Stimulated activated CD8-positive, alpha-beta memory T cell treated with anti-CD3 and anti-CD28 coated beads, Interleukin-12 subunit alpha, Interleukin-12 subunit beta, amount 100 ng/mL, for 4 hours (primary cell): ENCODE measurements around the gene TPP1.

Source experiments
- DNase-seq: peaks from one replicate; pipeline ENCODE4 v3.0.0-alpha.2; 2020; ENCODE audit warnings: low read depth

TPP1 gene

GRCh38 chr11:6611092-6611962 lies 7.9 kb downstream of the TPP1 start:
- DNase-seq, result no peak

DNA sequence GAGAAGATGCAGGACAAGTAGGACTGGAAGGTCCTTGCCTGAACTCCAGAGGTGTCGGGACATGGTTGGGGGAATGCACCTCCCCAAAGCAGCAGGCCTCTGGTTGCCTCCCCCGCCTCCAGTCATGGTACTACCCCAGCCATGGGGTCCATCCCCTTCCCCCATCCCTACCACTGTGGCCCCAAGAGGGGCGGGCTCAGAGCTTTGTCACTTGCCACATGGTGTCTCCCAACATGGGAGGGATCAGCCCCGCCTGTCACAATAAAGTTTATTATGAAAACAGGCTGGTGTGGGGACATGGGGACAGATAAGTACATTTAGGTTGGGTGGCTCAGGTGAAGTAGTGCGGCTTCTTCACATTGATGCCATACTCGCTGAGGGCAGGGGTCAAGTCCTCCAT lies 8.6 kb downstream of the TPP1 start:
- no peak for DNase-seq

DNA sequence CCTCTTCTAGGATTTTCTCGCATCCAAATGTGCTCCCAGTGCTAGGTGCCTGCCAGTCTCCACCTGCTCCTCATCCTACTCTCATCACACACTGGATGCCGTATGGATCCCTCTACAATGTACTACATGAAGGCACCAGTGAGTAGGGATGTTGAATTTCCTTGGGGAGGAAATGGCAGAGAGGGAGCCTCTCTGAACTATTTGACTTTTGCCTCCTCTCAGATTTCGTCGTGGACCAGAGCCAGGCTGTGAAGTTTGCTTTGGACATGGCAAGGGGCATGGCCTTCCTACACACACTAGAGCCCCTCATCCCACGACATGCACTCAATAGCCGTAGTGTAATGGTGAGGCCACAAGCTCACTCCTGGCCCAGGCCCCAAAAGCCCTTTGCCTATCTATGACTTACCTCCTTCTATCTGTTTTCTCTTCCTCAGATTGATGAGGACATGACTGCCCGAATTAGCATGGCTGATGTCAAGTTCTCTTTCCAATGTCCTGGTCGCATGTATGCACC lies 9.7 kb downstream of the TPP1 start:
- DNase-seq, result no peak

DNA sequence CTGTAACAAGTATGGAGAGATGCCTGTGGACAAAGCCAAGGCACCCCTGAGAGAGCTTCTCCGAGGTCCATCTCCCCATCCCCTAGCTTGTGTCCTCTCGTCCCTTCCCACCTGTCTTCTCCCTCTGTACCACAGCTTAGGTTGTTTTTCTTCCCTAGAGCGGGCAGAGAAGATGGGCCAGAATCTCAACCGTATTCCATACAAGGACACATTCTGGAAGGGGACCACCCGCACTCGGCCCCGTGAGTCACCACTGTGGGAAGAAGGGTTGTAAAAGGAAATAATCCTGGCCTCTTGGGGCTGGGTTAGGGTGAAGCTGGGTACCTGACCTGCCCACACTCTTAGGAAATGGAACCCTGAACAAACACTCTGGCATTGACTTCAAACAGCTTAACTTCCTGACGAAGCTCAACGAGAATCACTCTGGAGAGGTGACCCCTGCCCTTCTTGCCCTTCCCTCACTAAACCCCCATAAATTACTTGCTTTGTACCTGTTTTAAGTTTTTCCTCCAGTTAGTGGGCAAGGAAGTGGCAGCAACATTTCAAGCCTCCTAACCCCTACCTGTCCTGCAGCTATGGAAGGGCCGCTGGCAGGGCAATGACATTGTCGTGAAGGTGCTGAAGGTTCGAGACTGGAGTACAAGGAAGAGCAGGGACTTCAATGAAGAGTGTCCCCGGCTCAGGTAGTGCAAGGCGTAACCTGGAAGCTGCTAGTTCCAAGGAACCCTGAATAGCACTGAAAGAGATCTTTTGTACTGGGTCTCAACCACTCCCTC lies 10.3 kb downstream of the TPP1 start:
- no peak for DNase-seq

- DNase-seq, result no peak
These were observed 11.2 kb downstream of the TPP1 start for GRCh38 chr11:6608011-6608410.

DNA sequence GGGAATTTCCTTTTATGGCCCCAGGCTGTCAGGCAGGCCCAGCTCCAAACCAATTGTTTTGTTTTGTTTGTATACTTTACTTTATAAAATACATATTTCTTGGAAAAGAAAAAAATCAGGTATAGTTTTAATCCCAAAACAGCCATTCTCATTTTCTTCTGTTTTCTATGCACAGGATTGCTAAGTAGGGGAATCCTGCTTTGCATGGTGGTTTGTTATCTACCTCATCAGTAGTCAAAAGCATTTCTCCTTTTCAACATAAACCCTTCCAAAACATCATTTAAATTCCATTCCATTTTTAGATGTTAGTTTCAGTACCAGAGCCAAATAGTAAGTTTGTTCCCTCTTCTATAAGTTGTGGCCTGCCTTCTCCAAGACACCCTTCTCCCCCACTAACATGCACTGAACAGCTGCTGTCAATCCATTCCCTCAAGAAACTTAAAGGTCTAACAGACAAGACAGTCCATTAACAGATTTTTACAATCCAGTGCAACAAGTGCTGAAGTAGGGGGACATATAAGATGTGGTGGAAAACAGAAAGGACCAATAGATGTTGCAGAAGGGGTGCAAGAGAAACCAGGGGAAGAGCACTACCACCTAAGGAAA lies 11.9 kb downstream of the TPP1 start:
- no peak for DNase-seq

- no peak for DNase-seq
These were observed 12.6 kb downstream of the TPP1 start for GRCh38 chr11:6606471-6607189.

DNA sequence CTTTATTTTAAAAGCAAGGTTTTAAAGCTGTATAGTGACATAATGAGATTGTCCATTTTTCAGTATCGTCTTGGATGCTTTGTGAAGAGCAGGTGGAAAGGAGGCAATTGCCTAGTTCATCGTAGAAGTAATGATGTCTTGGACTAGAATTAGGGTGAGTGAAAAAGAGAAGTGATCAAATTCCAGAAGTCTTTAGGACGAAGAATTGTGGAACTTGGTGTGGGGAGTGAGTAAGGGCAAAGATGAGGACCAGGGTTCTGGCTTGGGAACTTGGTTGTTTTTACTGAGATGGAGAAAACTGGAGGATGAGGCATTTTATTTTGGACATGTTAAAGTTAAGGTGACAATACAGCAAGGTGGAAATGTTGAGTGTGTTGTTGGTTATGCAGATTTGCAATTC lies 14.4 kb downstream of the TPP1 start:
- DNase-seq, result no peak

- no peak for DNase-seq
These were observed 15.1 kb downstream of the TPP1 start for GRCh38 chr11:6604081-6604626.

DNA sequence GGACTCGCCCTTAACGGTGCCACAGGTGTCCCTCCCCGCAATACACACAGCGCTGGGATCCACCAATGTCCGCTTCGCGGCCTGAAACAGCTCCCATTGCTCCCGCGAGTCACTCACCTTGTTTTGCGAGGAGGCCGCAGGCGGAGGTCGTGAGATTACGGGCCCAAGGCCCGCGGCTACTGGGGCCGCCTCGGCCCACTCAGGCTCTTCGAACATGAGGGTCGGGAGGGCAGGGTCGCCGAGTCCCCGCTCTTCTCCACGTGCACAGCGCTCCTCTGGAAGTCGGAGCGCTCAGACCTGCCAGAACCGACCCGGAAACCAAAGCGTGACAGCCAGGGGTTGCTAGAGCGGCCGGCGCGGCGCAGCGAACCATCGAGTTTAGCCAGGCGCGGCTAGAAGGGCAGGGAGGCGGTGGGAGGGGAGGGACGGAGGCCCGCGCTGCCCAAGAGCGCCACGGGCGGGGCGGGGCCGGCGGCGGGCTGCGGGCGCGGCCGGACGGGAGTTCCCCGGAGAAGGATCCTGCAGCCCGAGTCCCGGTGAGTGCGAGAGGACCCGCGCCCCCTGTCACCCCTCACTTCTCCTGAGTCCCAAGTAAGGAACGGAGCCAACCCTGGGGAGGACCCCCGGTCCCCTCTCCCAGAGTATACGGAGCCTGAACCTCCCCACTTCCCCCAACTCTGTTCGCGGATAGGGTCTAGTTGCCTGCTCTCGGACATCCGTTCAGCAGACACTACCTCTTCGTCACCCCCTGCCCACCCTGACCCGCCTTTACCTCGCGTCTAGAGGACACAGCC lies 15.7 kb downstream of the TPP1 start, which contains the start of the genes ILK and RRP8:
Gene ILK (plus strand): TSS at position 488 of the 794 bp plus-strand sequence. CDS start 498 bp downstream, outside the sequence.
Gene RRP8 (minus strand): TSS at position 330 of the 794 bp plus-strand sequence. CDS start 114 bp downstream, at position 216.
- peak; percentile 74 for DNase-seq

- DNase-seq, result no peak
These were observed 16.9 kb downstream of the TPP1 start for GRCh38 chr11:6602096-6602940.

DNA sequence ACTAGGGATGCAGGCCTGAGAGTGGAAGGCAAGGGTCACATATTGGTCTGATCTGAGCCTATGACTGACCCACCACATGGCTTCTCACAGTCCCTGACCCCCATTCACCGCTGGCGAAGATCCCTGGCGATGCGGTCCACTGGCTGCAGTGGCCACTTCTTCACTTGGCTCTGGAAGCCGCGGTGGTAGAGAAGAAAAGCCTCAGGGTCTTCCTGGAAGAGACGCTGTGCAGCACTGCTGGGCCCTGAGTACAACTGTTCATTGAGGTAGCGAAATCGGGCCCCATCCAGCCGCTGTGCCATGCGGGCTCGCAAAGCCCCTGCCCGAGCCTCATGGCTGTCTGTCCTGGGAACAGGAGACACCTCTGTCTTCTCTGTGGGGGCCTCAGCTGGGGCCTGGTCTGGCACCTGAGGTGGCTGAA lies 18.2 kb downstream of the TPP1 start:
- no peak for DNase-seq

- no peak for DNase-seq
These were observed 19.3 kb downstream of the TPP1 start for GRCh38 chr11:6599881-6600390.

DNA sequence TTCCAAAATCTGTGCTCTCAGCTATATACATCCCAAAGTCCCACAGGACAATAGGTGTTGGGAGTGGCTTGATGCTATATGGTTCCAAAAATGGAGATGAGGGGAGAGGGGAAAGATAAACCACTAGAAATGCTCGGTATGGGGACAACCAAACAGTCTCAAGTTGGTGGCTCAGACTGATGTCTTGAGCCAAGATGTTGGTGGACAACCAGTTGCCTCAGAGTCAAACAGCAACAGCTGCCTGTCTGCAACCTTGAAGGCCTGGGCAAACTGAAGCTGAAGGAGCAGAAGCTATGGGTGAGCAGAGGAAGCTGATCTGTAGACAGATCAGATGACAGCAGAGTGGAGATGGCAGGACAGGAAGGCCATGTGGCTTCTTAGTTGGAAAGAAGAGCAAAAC lies 19.8 kb downstream of the TPP1 start:
- no peak for DNase-seq

DNA sequence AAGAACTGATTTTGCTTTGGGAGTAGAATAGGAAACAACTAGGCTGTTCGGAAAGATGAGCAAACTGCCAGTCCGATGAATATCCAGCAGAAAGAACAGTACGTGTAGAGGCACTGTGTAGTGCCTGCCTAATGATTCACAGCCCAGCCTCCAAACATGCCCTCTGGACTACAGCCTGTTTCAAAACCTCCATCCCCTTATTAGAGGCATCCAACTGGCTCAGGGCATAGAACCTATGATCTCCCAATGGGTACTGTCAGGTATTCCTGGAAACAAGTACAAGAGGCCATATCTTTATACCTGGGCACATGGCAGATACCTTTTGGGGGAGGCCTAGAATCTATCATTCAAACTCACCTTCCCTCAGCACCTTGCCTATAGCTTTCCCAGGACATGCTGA lies 20.7 kb downstream of the TPP1 start:
- no peak for DNase-seq

- no peak for DNase-seq
These were observed 22.9 kb downstream of the TPP1 start for GRCh38 chr11:6596239-6596877.

- DNase-seq, result no peak
These were observed 25.0 kb downstream of the TPP1 start for GRCh38 chr11:6594142-6594768.

DNA sequence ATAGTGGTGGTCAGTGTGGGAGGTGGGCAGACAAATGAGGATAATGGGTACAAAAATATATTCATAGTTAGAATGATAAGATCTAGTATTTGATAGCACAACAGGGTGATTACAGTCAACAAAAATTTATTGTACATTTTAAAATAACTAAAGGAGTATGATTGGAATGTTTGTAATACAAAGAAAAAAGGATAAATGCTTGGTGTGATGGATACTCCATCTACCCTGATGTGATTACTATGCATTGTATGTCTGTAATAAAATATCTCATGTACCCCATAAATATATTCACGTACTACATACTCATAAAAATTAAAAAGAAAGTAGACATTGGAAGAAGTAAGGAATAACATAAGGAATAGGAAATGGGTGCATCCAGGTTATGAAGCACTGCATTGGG lies 31.2 kb downstream of the TPP1 start:
- no peak for DNase-seq
